GM12872 (cell line): ENCODE measurements around the gene DHRS2.

Source experiments
- TF ChIP-seq, protein P1 (sequence below): IDR thresholded peaks from 3 replicates; pipeline ENCODE4 v1.5.1; 2011; ENCODE audit warnings: low read depth, mild to moderate bottlenecking, low read length, moderate library complexity; ENCODE audit not compliant: insufficient read depth

DHRS2 gene

DNA sequence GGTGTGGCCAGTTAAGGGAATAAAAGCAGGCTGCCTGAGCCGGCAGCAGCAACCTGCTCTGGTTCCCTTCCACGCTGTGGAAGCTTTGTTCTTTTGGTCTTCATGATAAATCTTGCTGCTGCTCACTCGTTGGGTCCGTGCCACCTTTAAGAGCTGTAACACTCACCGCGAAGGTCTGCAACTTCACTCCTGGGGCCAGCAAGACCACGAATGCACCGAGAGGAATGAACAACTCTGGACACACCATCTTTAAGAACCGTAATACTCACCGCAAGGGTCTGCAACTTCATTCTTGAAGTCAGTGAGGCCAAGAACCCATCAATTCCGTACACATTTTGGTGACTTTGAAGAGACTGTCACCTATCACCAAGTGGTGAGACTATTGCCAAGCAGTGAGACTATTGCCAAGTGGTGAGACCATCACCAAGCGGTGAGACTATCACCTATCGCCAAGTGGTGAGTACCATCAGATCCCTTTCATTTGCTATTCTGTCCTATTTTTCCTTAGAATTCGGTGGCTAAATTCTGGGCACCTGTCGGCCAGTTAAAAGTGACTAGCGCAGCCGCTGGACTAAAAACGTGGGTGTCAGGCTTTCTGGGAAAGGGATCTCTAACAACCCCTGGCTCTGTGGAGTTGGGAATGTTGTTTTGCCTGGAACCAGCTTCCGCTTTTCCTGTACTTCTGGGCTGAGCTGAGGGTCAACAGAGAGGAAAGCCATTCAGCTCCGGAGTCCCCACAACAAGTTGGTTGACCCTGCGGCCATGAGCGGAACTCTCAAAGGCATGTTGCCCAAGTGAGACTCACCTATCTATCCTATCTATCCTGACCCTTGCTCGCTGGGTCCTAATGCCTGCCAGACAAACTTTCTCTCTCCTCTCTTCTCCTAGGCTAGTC, at the start of gene DHRS2:
Gene DHRS2 (plus strand): TSS at position 48 of the 895 bp plus-strand sequence. CDS start 2,501 bp downstream, outside the sequence.
- TF ChIP-seq, protein P1, sequence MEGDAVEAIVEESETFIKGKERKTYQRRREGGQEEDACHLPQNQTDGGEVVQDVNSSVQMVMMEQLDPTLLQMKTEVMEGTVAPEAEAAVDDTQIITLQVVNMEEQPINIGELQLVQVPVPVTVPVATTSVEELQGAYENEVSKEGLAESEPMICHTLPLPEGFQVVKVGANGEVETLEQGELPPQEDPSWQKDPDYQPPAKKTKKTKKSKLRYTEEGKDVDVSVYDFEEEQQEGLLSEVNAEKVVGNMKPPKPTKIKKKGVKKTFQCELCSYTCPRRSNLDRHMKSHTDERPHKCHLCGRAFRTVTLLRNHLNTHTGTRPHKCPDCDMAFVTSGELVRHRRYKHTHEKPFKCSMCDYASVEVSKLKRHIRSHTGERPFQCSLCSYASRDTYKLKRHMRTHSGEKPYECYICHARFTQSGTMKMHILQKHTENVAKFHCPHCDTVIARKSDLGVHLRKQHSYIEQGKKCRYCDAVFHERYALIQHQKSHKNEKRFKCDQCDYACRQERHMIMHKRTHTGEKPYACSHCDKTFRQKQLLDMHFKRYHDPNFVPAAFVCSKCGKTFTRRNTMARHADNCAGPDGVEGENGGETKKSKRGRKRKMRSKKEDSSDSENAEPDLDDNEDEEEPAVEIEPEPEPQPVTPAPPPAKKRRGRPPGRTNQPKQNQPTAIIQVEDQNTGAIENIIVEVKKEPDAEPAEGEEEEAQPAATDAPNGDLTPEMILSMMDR: no peak

DNA sequence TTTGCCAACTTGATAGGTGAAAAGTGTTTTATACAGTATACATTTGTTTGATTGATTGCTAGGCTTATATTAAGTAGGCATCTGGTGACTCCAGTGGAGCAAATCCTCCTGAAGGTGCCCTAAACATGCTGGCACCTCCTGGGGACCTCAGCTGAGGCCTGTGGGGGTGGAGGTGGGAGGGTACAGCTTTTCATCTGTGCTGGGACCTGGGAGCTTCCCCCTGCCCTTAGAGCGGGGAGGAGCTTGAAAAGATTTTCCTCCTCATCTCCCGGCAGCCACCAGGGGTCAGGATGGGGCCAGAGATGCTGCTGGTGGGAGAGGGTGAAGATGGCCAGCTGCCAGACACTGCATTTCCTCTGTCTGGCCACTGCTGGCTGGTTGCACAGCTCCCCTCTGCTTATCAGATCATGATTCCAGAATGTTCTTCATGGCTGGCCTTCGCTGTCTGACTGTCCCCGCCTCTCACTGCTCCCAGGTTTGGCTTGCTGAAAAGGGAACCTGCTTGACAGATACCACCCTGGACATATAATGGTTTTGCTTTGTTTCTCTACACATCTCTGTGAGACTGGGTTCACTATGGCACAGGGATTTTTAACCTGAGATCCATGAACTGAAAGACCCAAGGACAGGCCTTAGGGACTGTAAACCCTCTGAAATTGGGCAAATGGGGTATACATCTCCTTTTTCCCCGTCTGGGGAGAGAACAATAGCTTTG, 47.1 kb upstream of the DHRS2 start:
- TF ChIP-seq, protein P1: peak; percentile 95

DNA sequence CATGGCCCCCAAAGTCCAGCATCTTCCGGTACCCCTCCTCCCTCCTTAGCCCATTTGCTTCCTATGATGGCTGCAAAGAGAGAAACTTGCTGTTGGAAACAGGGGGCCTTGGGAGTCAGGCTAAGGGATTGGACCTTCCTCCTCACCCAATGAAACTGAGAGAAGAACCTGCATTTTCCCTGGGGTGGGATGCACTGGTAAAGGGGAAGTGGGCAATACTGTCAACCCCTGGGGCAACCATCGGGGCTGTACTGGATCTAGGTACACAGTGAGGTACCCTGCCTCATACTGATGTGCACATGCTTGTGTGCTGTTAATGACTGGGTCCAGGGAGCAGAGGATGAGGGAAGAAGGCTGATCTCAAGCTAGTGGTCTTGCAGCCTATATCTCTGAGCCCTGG, 46.6 kb upstream of the DHRS2 start:
- TF ChIP-seq, protein P1: no peak

GRCh38 chr14:23590198-23590597, 46.0 kb upstream of the DHRS2 start:
- TF ChIP-seq, protein P1: no peak

GRCh38 chr14:23600322-23600707, 35.8 kb upstream of the DHRS2 start:
- TF ChIP-seq, protein P1: no peak

DNA sequence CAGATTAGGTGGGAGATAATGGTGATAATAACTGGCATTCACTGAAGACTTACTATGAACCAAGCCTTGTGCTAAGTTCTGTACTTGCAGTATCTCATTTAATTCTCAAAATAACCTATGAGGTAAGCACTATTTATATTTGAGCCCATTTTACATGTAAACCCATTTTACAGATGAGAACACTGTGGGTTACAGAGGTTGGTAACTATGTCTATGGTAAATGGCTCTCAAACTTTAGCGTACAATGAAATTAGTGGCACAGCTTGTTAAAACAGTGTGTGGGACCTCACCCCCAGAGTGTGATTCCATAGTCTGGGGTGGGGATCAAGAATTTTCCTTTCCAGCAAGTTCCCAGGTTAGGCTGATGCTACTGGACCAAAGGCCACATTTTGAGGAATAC, 35.4 kb upstream of the DHRS2 start:
- TF ChIP-seq, protein P1: no peak

DNA sequence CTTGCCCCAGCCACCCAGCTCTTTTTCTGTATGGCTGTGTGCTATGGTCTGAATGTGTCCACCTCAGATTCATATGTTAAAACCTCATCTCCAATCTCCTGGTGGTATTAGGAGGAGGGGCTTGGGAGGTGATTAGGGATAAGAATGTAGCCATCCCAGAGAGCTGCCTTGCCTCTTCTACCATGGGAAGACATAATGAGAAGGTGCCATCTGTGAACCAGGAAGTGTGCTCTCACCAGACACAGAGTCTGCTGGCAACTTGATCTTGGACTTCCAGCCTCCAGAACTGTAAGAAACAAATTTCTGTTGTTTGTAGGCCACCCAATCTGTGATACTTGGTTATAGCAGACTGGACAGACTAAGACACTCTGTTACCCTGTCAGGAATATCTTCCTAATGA, 34.7 kb upstream of the DHRS2 start:
- TF ChIP-seq, protein P1: no peak
